SK-N-MC (cell line): ENCODE results near the gene TK2.

Experiments used
- FOXP2 ChIP-seq: optimal IDR thresholded peaks from 2 replicates; pipeline ENCODE3; 2011; ENCODE audit warnings: mild to moderate bottlenecking, moderate library complexity; ENCODE audit not compliant: insufficient read depth; ENCODE audit errors: extremely low read length, control extremely low read depth
- POLR2AphosphoS5 ChIP-seq: IDR thresholded peaks from 2 replicates; pipeline ENCODE4 v1.6.1; 2012; ENCODE audit warnings: mild to moderate bottlenecking, low read depth, low read length, borderline replicate concordance

DNA sequence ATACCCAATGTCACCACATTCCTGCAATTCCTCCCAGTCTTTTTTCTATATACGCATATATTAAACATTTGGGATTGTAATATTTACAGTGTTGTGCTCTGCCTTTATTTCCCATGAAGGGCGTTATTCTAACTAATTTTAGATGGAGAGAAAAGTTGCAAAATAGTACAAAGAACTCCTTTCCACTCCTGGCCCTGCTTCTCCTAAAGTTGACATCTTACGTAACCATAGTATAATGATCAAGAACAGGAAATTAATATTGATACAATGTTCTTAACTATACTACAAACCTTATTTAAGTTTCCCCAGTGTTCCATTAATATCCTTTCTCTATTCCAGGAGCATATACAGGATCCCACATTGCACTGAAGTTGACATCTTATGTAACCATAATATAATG, 46.3 kb downstream of the TK2 start:
- no peak for TF ChIP-seq FOXP2
- no peak for TF ChIP-seq POLR2AphosphoS5
